PFSK-1 (cell line): Measurements from ENCODE around the gene PITPNM2.

Experiments
- FOXP2 ChIP-seq: optimal IDR thresholded peaks from 2 replicates; pipeline ENCODE3; 2011; ENCODE audit warnings: borderline replicate concordance, control low read depth, inconsistent platforms; ENCODE audit not compliant: insufficient read depth; ENCODE audit errors: extremely low read length, extremely low read depth
- POLR2AphosphoS5 ChIP-seq: IDR thresholded peaks from 2 replicates; pipeline ENCODE4 v1.6.1; 2012; ENCODE audit warnings: low read depth, mild to moderate bottlenecking, control low read depth, low read length, moderate library complexity
- SIN3A ChIP-seq: IDR thresholded peaks from 2 replicates; pipeline ENCODE4 v1.6.1; 2012; ENCODE audit warnings: mild to moderate bottlenecking, low read length, moderate library complexity, borderline replicate concordance; ENCODE audit not compliant: insufficient read depth
- TAF1 ChIP-seq: IDR thresholded peaks from 2 replicates; pipeline ENCODE4 v1.6.1; 2012; ENCODE audit warnings: low read length, control low read depth, borderline replicate concordance; ENCODE audit not compliant: insufficient read depth
- TF ChIP-seq, protein P1 (sequence below), 2 experiments: IDR thresholded peaks; 2 replicates each; pipeline versions ENCODE4 v1.6.1 to v1.8.0; 2011 to 2012; ENCODE audit warnings: low read depth in 2 of 2, low read length in 2 of 2, control low read depth in 1 of 2, inconsistent platforms in 1 of 2, mild to moderate bottlenecking in 1 of 2, moderate library complexity in 1 of 2; ENCODE audit not compliant: insufficient read depth in 1 of 2

The PITPNM2 gene

DNA sequence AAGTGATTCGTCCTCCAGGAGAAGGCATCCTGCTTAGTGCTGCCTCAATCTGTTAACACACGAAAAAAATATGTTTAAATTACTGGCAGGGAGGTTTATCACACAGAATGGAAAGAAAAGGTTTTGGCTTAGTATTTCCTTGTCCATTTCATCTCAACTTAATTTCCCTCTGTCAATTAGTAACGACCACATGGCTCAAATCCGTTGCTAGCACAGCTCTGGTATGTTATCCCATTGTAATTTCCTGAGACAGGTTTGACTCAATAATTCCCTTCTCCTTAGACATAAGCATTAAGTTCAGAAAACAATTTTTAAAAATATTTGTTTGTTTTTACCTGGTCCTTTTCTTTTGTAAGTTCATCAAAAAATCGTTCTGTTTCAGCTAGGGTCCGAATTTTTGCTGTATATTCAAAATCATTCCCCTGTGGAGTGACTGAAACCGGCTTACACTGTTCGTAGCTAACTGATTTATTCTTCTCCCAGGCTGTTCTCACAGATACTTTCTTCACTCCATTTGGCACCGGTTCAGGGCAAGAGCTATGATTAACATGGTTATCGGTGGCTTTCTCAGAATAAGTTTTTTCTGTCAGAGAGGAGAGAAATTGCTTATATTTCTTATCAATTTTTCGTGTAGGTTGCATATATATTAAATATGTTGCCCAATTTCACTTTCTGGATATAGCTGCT lies 10.1 kb upstream of the PITPNM2 start:
- TF ChIP-seq TAF1 (no peak), FOXP2 (no peak), SIN3A (no peak), POLR2AphosphoS5 (no peak)
- TF ChIP-seq, protein P1, sequence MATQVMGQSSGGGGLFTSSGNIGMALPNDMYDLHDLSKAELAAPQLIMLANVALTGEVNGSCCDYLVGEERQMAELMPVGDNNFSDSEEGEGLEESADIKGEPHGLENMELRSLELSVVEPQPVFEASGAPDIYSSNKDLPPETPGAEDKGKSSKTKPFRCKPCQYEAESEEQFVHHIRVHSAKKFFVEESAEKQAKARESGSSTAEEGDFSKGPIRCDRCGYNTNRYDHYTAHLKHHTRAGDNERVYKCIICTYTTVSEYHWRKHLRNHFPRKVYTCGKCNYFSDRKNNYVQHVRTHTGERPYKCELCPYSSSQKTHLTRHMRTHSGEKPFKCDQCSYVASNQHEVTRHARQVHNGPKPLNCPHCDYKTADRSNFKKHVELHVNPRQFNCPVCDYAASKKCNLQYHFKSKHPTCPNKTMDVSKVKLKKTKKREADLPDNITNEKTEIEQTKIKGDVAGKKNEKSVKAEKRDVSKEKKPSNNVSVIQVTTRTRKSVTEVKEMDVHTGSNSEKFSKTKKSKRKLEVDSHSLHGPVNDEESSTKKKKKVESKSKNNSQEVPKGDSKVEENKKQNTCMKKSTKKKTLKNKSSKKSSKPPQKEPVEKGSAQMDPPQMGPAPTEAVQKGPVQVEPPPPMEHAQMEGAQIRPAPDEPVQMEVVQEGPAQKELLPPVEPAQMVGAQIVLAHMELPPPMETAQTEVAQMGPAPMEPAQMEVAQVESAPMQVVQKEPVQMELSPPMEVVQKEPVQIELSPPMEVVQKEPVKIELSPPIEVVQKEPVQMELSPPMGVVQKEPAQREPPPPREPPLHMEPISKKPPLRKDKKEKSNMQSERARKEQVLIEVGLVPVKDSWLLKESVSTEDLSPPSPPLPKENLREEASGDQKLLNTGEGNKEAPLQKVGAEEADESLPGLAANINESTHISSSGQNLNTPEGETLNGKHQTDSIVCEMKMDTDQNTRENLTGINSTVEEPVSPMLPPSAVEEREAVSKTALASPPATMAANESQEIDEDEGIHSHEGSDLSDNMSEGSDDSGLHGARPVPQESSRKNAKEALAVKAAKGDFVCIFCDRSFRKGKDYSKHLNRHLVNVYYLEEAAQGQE (IDR thresholded peaks at IDR 0.05; ENCODE audit: insufficient read depth in 1 of 2, low read depth in 2 of 2, low read length in 2 of 2): no peak

DNA sequence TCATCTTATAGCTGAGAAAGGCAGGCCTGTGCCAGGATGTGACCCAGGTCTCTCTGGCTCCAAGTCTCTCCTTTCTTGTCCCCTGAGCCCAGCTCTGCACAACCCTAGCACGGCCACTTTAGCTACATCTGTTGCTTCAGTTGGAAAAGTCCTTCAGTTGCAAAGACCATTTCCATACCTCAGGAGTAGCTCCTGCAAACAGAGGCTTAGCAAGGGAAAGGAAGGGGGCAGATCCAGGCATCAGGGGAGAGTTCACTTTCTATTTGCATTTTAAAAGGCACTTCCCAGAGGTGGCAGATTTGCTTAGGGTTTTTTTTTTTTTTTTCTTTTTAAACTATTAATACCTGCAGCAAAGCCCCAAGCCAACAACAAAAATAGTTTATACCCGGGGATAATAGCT lies 3.0 kb upstream of the PITPNM2 start:
- TF ChIP-seq POLR2AphosphoS5 (no peak), FOXP2 (no peak), TAF1 (no peak), SIN3A (no peak)
- TF ChIP-seq, protein P1 (IDR thresholded peaks at IDR 0.05; ENCODE audit: insufficient read depth in 1 of 2, low read depth in 2 of 2, low read length in 2 of 2): no peak

DNA sequence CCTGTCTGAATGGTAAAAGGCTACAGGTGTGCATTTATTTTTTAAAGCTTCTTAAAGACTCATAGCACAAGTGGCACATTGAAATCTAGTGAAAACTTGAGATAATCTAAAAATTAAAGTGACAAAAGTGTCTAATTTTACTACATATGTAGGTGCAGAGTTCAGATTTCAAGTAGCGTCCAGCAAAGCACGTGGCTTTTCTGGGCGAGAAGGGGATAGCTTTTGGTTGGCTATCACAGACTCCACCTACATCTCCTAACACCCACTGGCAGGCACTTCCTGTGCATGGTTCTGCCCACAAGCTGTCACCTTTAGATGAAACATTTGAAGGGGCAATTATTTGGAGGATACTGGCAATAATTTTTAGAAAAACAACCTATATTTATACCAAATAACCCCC lies 1.9 kb upstream of the PITPNM2 start:
- TF ChIP-seq, protein P1 (IDR thresholded peaks at IDR 0.05; ENCODE audit: insufficient read depth in 1 of 2, low read depth in 2 of 2, low read length in 2 of 2): no peak

DNA sequence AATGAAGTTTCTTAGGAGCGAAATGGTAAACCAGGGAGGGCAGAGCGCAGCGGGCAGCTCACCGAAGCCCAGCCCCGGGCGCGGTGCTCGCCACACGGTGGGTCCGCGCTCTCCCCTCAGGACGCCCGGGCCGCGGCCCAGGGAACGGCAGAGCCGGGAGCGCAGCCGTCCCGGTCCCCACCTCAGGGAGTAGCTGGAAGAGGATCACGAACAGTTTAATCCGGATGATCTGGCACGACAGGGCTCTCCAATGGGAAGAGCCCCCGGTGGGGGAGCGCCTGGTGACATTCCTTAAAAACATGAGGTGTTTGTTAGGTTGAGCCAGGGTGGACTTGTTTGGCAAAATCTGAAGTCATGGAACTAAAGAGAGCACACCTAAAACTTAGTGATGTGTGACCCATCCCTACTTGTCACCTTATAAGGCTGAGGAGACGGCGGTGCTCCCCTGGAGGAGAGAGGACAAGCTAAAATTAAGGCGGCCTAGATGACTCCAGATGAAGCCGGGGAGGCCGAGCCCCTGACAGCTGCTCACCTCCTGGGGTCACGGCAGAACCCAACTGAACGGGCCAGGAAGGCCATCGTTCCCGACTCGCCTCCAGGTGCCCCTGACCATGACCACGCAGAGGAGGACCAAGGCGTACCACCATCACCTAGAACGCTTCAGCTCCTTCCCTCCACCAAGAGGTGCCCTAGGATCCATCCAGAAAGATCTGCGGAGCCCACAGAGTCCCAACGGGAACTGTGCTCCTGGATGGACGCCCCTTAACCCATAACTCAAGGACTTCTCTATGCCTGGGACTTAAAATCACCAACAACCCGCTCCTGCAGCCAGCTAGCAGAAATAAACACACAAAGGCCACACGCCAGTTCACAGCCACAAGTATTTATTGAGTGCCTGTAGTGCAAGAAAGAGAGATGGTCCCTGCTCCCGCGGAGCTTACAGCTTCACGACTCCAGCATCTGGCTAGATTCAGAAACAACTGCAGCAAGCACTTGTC lies 866 bp upstream of the PITPNM2 start:
- no peak for TF ChIP-seq TAF1
- TF ChIP-seq POLR2AphosphoS5: no peak; the same call in 1 of the 2 replicates
- TF ChIP-seq FOXP2: no peak
- TF ChIP-seq SIN3A: no peak
- TF ChIP-seq, protein P1 (IDR thresholded peaks at IDR 0.05; ENCODE audit: insufficient read depth in 1 of 2, low read depth in 2 of 2, low read length in 2 of 2): no peak
